Esophagus muscularis mucosa (tissue), 4 donors: ENCODE data around the gene PTEN. TPM values are rescaled to one million over a fixed set of nuclear protein-coding genes. Genes with fewer than 3 reads are reported as not detected.
A peak's percentile ranks its signal among the peaks of the same experiment; 100 is the strongest.

ENCODE experiments used
- DNase-seq: peaks from one replicate; pipeline ENCODE4 v3.0.0-alpha.2; 2017; ENCODE audit errors: extremely low spot score
- H3K27ac ChIP-seq, 4 donors: fragments of 200-600 bp; sonication (generic); replicated peaks in 1 of 4; 1 replicate in 3 of 4; 2 replicates in 1 of 4; pipeline ENCODE4 v1.5.1; 2016 to 2019; ENCODE audit warnings: mild to moderate bottlenecking in 1 of 4
- H3K27me3 ChIP-seq, 4 donors: fragments of 200-600 bp; sonication (generic); one replicate each; pipeline versions ENCODE4 v1.5.1 to v1.6.0; 2016 to 2019
- H3K36me3 ChIP-seq, 4 donors: fragments of 200-600 bp; sonication (generic); one replicate each; pipeline ENCODE4 v1.5.1; 2016 to 2019
- H3K4me1 ChIP-seq, 4 donors: fragments of 200-600 bp; sonication (generic); one replicate each; pipeline ENCODE4 v1.5.1; 2016 to 2019
- H3K4me3 ChIP-seq, 4 donors: fragments of 200-600 bp; sonication (generic); 1 replicate in 2 of 4; 2 replicates in 2 of 4; pipeline ENCODE4 v1.5.1; 2016 to 2019; ENCODE audit warnings: mild to moderate bottlenecking in 4 of 4, moderate library complexity in 1 of 4
- H3K9me3 ChIP-seq, 4 donors: fragments of 200-600 bp; sonication (generic); 1 replicate in 3 of 4; 2 replicates in 1 of 4; pipeline ENCODE4 v1.5.1; 2016 to 2019
- CTCF ChIP-seq, 3 experiments: fragments of 200-600 bp in 2 of 3; fragments of 450-650 bp in 1 of 3; sonication (generic) in 2 of 3; IDR thresholded peaks; one replicate each; pipeline ENCODE4 v1.5.1; 2017 to 2019; ENCODE audit warnings: antibody characterized with exemption in 3 of 3, mild to moderate bottlenecking in 2 of 3, moderate library complexity in 1 of 3
- EP300 ChIP-seq: sonication (generic); formaldehyde crosslinking; IDR thresholded peaks from one replicate; pipeline ENCODE4 v1.6.1; 2017; ENCODE audit warnings: antibody characterized with exemption
- POLR2A ChIP-seq: fragments of 450-650 bp; IDR thresholded peaks from one replicate; pipeline ENCODE4 v1.6.1; 2017; ENCODE audit warnings: antibody characterized with exemption, moderate library complexity, mild to moderate bottlenecking, low read depth
- POLR2AphosphoS5 ChIP-seq, 2 donors: sonication (generic); formaldehyde crosslinking; IDR thresholded peaks; one replicate each; pipeline ENCODE4 v1.6.1; 2017; ENCODE audit warnings: antibody characterized with exemption in 2 of 2
- WGBS: methylation state at CpG from one replicate; pipeline ENCODE4 v1.1.5; 2018; 5-methylcytosine and 5-hydroxymethylcytosine counted together
- intact Hi-C: fragments of 100-400 bp; cut with DNase I; formaldehyde crosslinking; loops from one replicate; pipeline ENCODE4 v1.15.1; 2023
- total RNA-seq, 4 donors: library from RNA; depleted of rRNA; stranded (reverse); fragments of >200 nt; gene quantifications; one replicate each; pipeline versions ENCODE4 v1.1.0 to v1.2.1, GENCODE V29; 2016

PTEN gene
- 100 to 1,000 TPM in 1 of 4 donors, 10 to 100 TPM in 3; 83.2 to 117 (median 94.3) TPM for total RNA-seq

GRCh38 chr10:87863053-87863943 is at the start of gene PTEN, which contains the start of gene KLLN:
TSS of gene PTEN (plus strand) at chr10:87863625. CDS start at chr10:87864470, 845 bp downstream.
TSS of gene KLLN (minus strand) at chr10:87863533. CDS start at chr10:87862487, 1,046 bp downstream.
- H3K27ac ChIP-seq = peak within 1 kb of the TSS; percentile 93 to 99 (median 98)
- TF ChIP-seq EP300 (no peak), POLR2A (peak; percentile 34), CTCF (IDR thresholded peaks at IDR 0.05) (no peak), POLR2AphosphoS5 (IDR thresholded peaks at IDR 0.05) (peak; percentile 90 to 94)
- H3K9me3 ChIP-seq = no peaks in the 10 kb centered on the region
- no peaks in the 10 kb centered on the region for H3K27me3 ChIP-seq
- intact Hi-C loops = loop anchor here (5.0 kb wide), 1 partner anchor 46 kb away; the partner anchor contains the start of gene ATAD1
- DNase-seq = peak; percentile 96
- H3K4me3 ChIP-seq = peak within 1 kb of the TSS; percentile 79 to 95 (median 87)
- H3K36me3 ChIP-seq = no peaks in the 10 kb centered on the region
- peaks cover 9 to 29% (median 23%) of the 10 kb centered on the region in 4 donors for H3K4me1 ChIP-seq
- WGBS = under 1% methylated on average over 25 of the region's 89 CpGs

DNA sequence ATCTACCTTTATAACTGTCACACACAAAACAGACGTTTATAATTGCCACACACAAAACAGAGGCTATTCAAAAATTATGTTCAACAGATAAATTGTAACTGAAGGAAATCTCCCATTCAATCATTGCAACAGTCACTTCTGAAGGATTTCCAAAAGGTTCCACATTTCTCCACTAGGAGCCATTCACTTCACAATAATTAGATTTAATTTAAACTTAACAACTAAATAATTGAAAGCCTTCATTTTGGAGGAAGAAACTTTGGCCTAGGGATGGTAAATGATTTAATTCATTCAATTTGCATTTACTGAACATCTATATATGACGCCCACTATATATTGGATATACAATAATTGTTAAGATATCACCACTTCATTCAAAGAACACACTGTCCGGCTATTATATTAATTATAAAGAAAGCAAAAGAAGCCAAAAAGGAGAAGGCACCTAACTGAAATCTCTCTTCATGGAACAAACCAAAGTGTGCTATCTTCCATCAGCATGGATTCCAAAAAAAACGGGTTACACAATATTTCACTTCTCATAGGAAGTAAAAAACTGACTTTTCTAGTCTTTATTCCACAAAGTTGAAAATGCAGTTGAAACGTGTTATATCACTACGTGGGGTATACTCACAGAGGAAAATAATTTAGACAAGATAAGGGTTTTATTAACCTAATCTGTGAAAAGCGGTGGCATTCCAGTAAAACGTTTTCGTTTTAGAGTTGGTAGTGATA is 47.1 kb upstream of the PTEN start:
- H3K4me1 ChIP-seq = peaks cover 16 to 35% (median 33%) of the 10 kb centered on the region in 4 donors
- no peaks in the 10 kb centered on the region for H3K27me3 ChIP-seq
- WGBS = 77% methylated on average over 9 of the region's 9 CpGs
- DNase-seq = no peak
- no peak overlapping the region for H3K27ac ChIP-seq
- H3K36me3 ChIP-seq = peaks cover 0 to 14% (median 3%) of the 10 kb centered on the region in 4 donors
- intact Hi-C loops = loop anchor here (5.0 kb wide), 1 partner anchor 46 kb away; the partner anchor contains the start of genes KLLN and PTEN
- H3K9me3 ChIP-seq = no peaks in the 10 kb centered on the region
- no peak for TF ChIP-seq POLR2A
- TF ChIP-seq EP300 = no peak
- TF ChIP-seq CTCF (IDR thresholded peaks at IDR 0.05) = no peak
- TF ChIP-seq POLR2AphosphoS5 (IDR thresholded peaks at IDR 0.05) = no peak
- H3K4me3 ChIP-seq = peak overlapping the region in 2 of 4 donors; percentile 67 to 69

GRCh38 chr10:87816898-87817608 is 46.4 kb upstream of the PTEN start:
- DNase-seq = no peak
- intact Hi-C loops = loop anchor here (5.0 kb wide), 1 partner anchor 45 kb away; the partner anchor contains the start of genes KLLN and PTEN
- Histone ChIP-seq H3K4me3 (peak overlapping the region; percentile 67 to 70 (median 69)), H3K27me3 (no peaks in the 10 kb centered on the region), H3K4me1 (peaks cover 16 to 35% (median 33%) of the 10 kb centered on the region in 4 donors), H3K9me3 (no peaks in the 10 kb centered on the region), H3K27ac (peak overlapping the region; percentile 78 to 86 (median 80)), H3K36me3 (peaks cover 0 to 7% (median 3%) of the 10 kb centered on the region in 4 donors)
- TF ChIP-seq POLR2A (no peak), POLR2AphosphoS5 (IDR thresholded peaks at IDR 0.05) (no peak), EP300 (no peak), CTCF (IDR thresholded peaks at IDR 0.05) (no peak)
- WGBS = 33% methylated on average over 10 of the region's 10 CpGs
